GM19240 (cell line): ENCODE measurements around the gene CHRNA4.

Experiments used
- DNase-seq: peaks from one replicate; pipeline ENCODE4 v3.0.0; 2011; ENCODE audit warnings: low spot score; ENCODE audit not compliant: insufficient read length

The CHRNA4 gene

GRCh38 chr20:63360850-63361518 lies at the start of gene CHRNA4:
CHRNA4 (minus strand) TSS chr20:63361349; CDS start chr20:63361165, 184 bp downstream.
- DNase-seq: no peak

- no peak for DNase-seq
These were observed 48.8 kb upstream of the CHRNA4 start for GRCh38 chr20:63409834-63410435.

GRCh38 chr20:63409066-63409833 lies 48.1 kb upstream of the CHRNA4 start:
- no peak for DNase-seq

GRCh38 chr20:63408684-63409046 lies 47.5 kb upstream of the CHRNA4 start:
- no peak for DNase-seq

GRCh38 chr20:63407928-63408683 lies 47.0 kb upstream of the CHRNA4 start:
- no peak for DNase-seq

GRCh38 chr20:63406617-63407245 lies 45.6 kb upstream of the CHRNA4 start:
- DNase-seq: no peak

- DNase-seq: no peak
These were observed 44.9 kb upstream of the CHRNA4 start for GRCh38 chr20:63406011-63406410.

GRCh38 chr20:63405102-63405730 lies 44.1 kb upstream of the CHRNA4 start:
- no peak for DNase-seq

GRCh38 chr20:63404129-63405085 lies 43.3 kb upstream of the CHRNA4 start:
- no peak for DNase-seq

- DNase-seq: no peak
These were observed 42.4 kb upstream of the CHRNA4 start for GRCh38 chr20:63403403-63404105.

- no peak for DNase-seq
These were observed 41.7 kb upstream of the CHRNA4 start for GRCh38 chr20:63402860-63403220.

- no peak for DNase-seq
These were observed 41.2 kb upstream of the CHRNA4 start for GRCh38 chr20:63402181-63402859.

- no peak for DNase-seq
These were observed 40.4 kb upstream of the CHRNA4 start for GRCh38 chr20:63401384-63402110.

GRCh38 chr20:63400486-63401210 lies 39.5 kb upstream of the CHRNA4 start:
- DNase-seq: no peak

GRCh38 chr20:63399596-63400375 lies 38.6 kb upstream of the CHRNA4 start:
- DNase-seq: no peak

GRCh38 chr20:63398744-63399514 lies 37.8 kb upstream of the CHRNA4 start:
- DNase-seq: no peak
